GM23338 (cell line): ENCODE data around the gene KLF7. TPM values are rescaled to one million over a fixed set of nuclear protein-coding genes. Genes with fewer than 3 reads are reported as not detected.

Experiments
- ATAC-seq: fragments of 200-7000 bp; cut with Tn5 transposase; 3 replicates; pipeline ENCODE4 v1.9.1; 2020
- DNase-seq: peaks from one replicate; pipeline ENCODE4 v3.0.0-alpha.2; 2015; ENCODE audit warnings: low spot score
- H2AFZ ChIP-seq: fragments of 200-600 bp; sonication (generic); 2 replicates; pipeline ENCODE4 v1.8.0; 2016; ENCODE audit warnings: antibody characterized with exemption, mild to moderate bottlenecking, moderate library complexity
- H3F3A ChIP-seq: fragments of 200-600 bp; sonication (generic); replicated peaks from 2 replicates; pipeline ENCODE4 v1.8.0; 2017; ENCODE audit warnings: antibody characterized with exemption, mixed run types, low read depth
- H3K27ac ChIP-seq: fragments of 200-600 bp; sonication (generic); 2 replicates; pipeline ENCODE4 v1.6.1; 2016; ENCODE audit warnings: low read depth
- H3K27me3 ChIP-seq: fragments of 200-600 bp; sonication (generic); 2 replicates; pipeline ENCODE4 v1.8.0; 2016; ENCODE audit warnings: mild to moderate bottlenecking, mixed run types, moderate library complexity; ENCODE audit not compliant: insufficient read depth
- H3K36me3 ChIP-seq: fragments of 200-600 bp; sonication (generic); 2 replicates; pipeline ENCODE4 v1.8.0; 2016; ENCODE audit warnings: mild to moderate bottlenecking; ENCODE audit not compliant: insufficient read depth
- H3K4me1 ChIP-seq: fragments of 200-600 bp; sonication (generic); 2 replicates; pipeline ENCODE4 v1.8.0; 2016; ENCODE audit warnings: mild to moderate bottlenecking, moderate library complexity; ENCODE audit not compliant: insufficient read depth
- H3K4me2 ChIP-seq: fragments of 200-600 bp; sonication (generic); 2 replicates; pipeline ENCODE4 v1.7.1; 2017; ENCODE audit warnings: mixed run types
- H3K4me3 ChIP-seq: fragments of 200-600 bp; sonication (generic); 2 replicates; pipeline ENCODE4 v1.6.1; 2016; ENCODE audit warnings: mixed run types
- H3K79me2 ChIP-seq: fragments of 200-600 bp; sonication (generic); replicated peaks from 2 replicates; pipeline ENCODE4 v1.8.0; 2017; ENCODE audit warnings: mild to moderate bottlenecking; ENCODE audit not compliant: insufficient read depth
- H3K9me2 ChIP-seq: fragments of 200-600 bp; sonication (generic); 2 replicates; pipeline ENCODE4 v1.8.0; 2017; ENCODE audit not compliant: insufficient read depth
- H4K20me1 ChIP-seq: fragments of 200-600 bp; sonication (generic); replicated peaks from 2 replicates; pipeline ENCODE4 v1.8.0; 2017; ENCODE audit warnings: mild to moderate bottlenecking; ENCODE audit not compliant: insufficient read depth
- H3K27ac Mint-ChIP-seq: 2 replicates; pipeline ENCODE4 v1.8.0; 2020; ENCODE audit warnings: inconsistent platforms, mild to moderate bottlenecking, moderate library complexity, mixed read lengths
- H3K27me3 Mint-ChIP-seq: 3 replicates; pipeline ENCODE4 v1.8.0; 2022; ENCODE audit warnings: low read depth, mild to moderate bottlenecking, moderate library complexity, mixed read lengths, inconsistent platforms; ENCODE audit not compliant: insufficient read depth, poor library complexity
- H3K36me3 Mint-ChIP-seq: 3 replicates; pipeline ENCODE4 v1.8.0; 2021; ENCODE audit warnings: low read depth, mild to moderate bottlenecking, inconsistent platforms, moderate library complexity, mixed read lengths
- H3K4me1 Mint-ChIP-seq: 3 replicates; pipeline ENCODE4 v1.8.0; 2020; ENCODE audit warnings: mild to moderate bottlenecking, inconsistent platforms, mixed read lengths
- H3K4me3 Mint-ChIP-seq: 3 replicates; pipeline ENCODE4 v1.8.0; 2021; ENCODE audit warnings: moderate library complexity, mild to moderate bottlenecking, inconsistent platforms, mixed read lengths
- H3K9me3 Mint-ChIP-seq: 3 replicates; pipeline ENCODE4 v1.8.0; 2020; ENCODE audit warnings: moderate library complexity, mild to moderate bottlenecking, inconsistent platforms, mixed read lengths
- CREB1 ChIP-seq: fragments of 250-450 bp; sonication (Bioruptor Pico); IDR thresholded peaks from 2 replicates; pipeline ENCODE4 v1.5.0; 2020; ENCODE audit warnings: low read depth, mild to moderate bottlenecking, moderate library complexity
- EZH2 ChIP-seq: fragments of 200-600 bp; sonication (generic); IDR thresholded peaks from one replicate; pipeline ENCODE4 v1.8.0; 2017; ENCODE audit warnings: antibody characterized with exemption, mild to moderate bottlenecking, low read depth; ENCODE audit not compliant: unreplicated experiment
- EZH2phosphoT487 ChIP-seq: fragments of 200-600 bp; sonication (generic); IDR thresholded peaks from one replicate; pipeline ENCODE4 v1.8.1; 2018; ENCODE audit warnings: antibody characterized with exemption; ENCODE audit not compliant: unreplicated experiment
- JUNB ChIP-seq: IDR thresholded peaks from one replicate; pipeline ENCODE4 v1.6.1; 2016; ENCODE audit warnings: antibody characterized with exemption; ENCODE audit not compliant: unreplicated experiment
- NANOG ChIP-seq: IDR thresholded peaks from 2 replicates; pipeline ENCODE4 v1.6.1; 2016; ENCODE audit warnings: antibody characterized with exemption, borderline replicate concordance
- POLR2AphosphoS5 ChIP-seq: IDR thresholded peaks from 2 replicates; pipeline ENCODE4 v1.6.1; 2016; ENCODE audit warnings: antibody characterized with exemption, low read depth
- STAT1 ChIP-seq: IDR thresholded peaks from one replicate; pipeline ENCODE4 v1.6.1; 2016; ENCODE audit warnings: antibody characterized with exemption; ENCODE audit not compliant: unreplicated experiment
- ZNF114 ChIP-seq: fragments of 250-450 bp; sonication (Bioruptor Pico); IDR thresholded peaks from 2 replicates; pipeline ENCODE4 v1.5.0; 2020; ENCODE audit warnings: mild to moderate bottlenecking, moderate library complexity
- ZNF331 ChIP-seq: fragments of 250-450 bp; sonication (Bioruptor Pico); IDR thresholded peaks from 2 replicates; pipeline ENCODE4 v1.5.0; 2020; ENCODE audit warnings: low read depth, mild to moderate bottlenecking, moderate library complexity
- polyA plus RNA-seq: library from polyadenylated mRNA; unstranded; fragments of >200 nt; fragmentation: Nextera tagmentation; extraction: Ambion mirVana; gene quantifications from 2 replicates; pipeline ENCODE4 v1.2.1, GENCODE V29; 2016
- total RNA-seq: library from RNA; depleted of rRNA; stranded (reverse); fragments of >200 nt; shearing (Covaris generic); gene quantifications from 2 replicates; pipeline ENCODE4 v1.2.3, GENCODE V29; 2014
- TF ChIP-seq, protein P1 (sequence below), 2 experiments: fragments of 200-600 bp in 1 of 2; sonication (generic) in 1 of 2; conservative IDR thresholded peaks; 2 replicates each; pipeline versions ENCODE4 v1.5.1 to v1.6.1; 2016 to 2017; ENCODE audit warnings: antibody characterized with exemption in 2 of 2, low read depth in 2 of 2, mild to moderate bottlenecking in 2 of 2, moderate library complexity in 1 of 2
- TF ChIP-seq, protein P2 (sequence below): IDR thresholded peaks from 2 replicates; pipeline ENCODE4 v1.6.1; 2016; ENCODE audit warnings: antibody characterized with exemption
- TF ChIP-seq, protein P3 (sequence below): fragments of 250-450 bp; sonication (Bioruptor Pico); IDR thresholded peaks from 2 replicates; pipeline ENCODE4 v1.5.0; 2020; ENCODE audit warnings: mild to moderate bottlenecking, moderate library complexity
- TF ChIP-seq, protein P4 (sequence below): IDR thresholded peaks from one replicate; pipeline ENCODE4 v1.6.1; 2018; ENCODE audit warnings: antibody characterized with exemption; ENCODE audit not compliant: unreplicated experiment

The KLF7 gene
- total and polyA plus RNA-seq, 2 experiments from 2014 or later, result 5.7 to 15.4 TPM

DNA sequence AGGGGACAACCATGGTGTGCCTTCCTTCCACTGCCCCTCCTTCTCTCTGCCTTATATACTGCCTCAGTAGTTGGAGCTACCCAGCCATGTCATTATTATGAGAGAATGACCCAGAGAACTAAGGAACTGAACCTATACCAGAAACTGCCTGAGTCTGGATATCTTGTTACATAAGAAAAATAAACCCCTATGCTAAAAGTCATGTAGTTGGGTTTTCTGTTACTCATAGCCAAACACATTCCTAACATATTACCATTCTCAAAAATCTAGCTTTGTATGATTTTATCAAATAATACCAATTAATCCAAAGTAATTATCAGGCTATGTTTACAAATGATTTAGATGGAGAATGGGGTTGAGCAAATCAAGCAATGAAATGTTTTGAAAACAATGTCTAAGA, 15.0 kb upstream of the KLF7 start:
- H2AFZ ChIP-seq, result no peak overlapping the region
- Mint-ChIP-seq H3K4me1 (no peaks in the 10 kb centered on the region), H3K27me3 (no peaks in the 10 kb centered on the region), H3K27ac (no peak overlapping the region), H3K9me3 (no peaks in the 10 kb centered on the region), H3K4me3 (no peak overlapping the region), H3K36me3 (no peaks in the 10 kb centered on the region)
- no peaks in the 10 kb centered on the region for H3K79me2 ChIP-seq
- no peaks in the 10 kb centered on the region for H3K27me3 ChIP-seq
- no peaks in the 10 kb centered on the region for H3K36me3 ChIP-seq
- no peak overlapping the region for H3K27ac ChIP-seq
- H3F3A ChIP-seq, result no peaks in the 10 kb centered on the region
- DNase-seq (no peak), ATAC-seq (no peak)
- no peak overlapping the region for H3K4me3 ChIP-seq
- H4K20me1 ChIP-seq, result no peaks in the 10 kb centered on the region
- TF ChIP-seq, protein P1, sequence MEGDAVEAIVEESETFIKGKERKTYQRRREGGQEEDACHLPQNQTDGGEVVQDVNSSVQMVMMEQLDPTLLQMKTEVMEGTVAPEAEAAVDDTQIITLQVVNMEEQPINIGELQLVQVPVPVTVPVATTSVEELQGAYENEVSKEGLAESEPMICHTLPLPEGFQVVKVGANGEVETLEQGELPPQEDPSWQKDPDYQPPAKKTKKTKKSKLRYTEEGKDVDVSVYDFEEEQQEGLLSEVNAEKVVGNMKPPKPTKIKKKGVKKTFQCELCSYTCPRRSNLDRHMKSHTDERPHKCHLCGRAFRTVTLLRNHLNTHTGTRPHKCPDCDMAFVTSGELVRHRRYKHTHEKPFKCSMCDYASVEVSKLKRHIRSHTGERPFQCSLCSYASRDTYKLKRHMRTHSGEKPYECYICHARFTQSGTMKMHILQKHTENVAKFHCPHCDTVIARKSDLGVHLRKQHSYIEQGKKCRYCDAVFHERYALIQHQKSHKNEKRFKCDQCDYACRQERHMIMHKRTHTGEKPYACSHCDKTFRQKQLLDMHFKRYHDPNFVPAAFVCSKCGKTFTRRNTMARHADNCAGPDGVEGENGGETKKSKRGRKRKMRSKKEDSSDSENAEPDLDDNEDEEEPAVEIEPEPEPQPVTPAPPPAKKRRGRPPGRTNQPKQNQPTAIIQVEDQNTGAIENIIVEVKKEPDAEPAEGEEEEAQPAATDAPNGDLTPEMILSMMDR (conservative IDR thresholded peaks at IDR 0.05; ENCODE audit: low read depth in 2 of 2), result no peak
- TF ChIP-seq, protein P2, sequence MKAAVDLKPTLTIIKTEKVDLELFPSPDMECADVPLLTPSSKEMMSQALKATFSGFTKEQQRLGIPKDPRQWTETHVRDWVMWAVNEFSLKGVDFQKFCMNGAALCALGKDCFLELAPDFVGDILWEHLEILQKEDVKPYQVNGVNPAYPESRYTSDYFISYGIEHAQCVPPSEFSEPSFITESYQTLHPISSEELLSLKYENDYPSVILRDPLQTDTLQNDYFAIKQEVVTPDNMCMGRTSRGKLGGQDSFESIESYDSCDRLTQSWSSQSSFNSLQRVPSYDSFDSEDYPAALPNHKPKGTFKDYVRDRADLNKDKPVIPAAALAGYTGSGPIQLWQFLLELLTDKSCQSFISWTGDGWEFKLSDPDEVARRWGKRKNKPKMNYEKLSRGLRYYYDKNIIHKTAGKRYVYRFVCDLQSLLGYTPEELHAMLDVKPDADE, result no peak
- TF ChIP-seq STAT1 (no peak), CREB1 (no peak), EZH2 (no peak), ZNF331 (CRISPR knock-in tag) (no peak), ZNF114 (no peak), POLR2AphosphoS5 (no peak), JUNB (no peak), EZH2phosphoT487 (no peak), NANOG (no peak)
- TF ChIP-seq, protein P3, sequence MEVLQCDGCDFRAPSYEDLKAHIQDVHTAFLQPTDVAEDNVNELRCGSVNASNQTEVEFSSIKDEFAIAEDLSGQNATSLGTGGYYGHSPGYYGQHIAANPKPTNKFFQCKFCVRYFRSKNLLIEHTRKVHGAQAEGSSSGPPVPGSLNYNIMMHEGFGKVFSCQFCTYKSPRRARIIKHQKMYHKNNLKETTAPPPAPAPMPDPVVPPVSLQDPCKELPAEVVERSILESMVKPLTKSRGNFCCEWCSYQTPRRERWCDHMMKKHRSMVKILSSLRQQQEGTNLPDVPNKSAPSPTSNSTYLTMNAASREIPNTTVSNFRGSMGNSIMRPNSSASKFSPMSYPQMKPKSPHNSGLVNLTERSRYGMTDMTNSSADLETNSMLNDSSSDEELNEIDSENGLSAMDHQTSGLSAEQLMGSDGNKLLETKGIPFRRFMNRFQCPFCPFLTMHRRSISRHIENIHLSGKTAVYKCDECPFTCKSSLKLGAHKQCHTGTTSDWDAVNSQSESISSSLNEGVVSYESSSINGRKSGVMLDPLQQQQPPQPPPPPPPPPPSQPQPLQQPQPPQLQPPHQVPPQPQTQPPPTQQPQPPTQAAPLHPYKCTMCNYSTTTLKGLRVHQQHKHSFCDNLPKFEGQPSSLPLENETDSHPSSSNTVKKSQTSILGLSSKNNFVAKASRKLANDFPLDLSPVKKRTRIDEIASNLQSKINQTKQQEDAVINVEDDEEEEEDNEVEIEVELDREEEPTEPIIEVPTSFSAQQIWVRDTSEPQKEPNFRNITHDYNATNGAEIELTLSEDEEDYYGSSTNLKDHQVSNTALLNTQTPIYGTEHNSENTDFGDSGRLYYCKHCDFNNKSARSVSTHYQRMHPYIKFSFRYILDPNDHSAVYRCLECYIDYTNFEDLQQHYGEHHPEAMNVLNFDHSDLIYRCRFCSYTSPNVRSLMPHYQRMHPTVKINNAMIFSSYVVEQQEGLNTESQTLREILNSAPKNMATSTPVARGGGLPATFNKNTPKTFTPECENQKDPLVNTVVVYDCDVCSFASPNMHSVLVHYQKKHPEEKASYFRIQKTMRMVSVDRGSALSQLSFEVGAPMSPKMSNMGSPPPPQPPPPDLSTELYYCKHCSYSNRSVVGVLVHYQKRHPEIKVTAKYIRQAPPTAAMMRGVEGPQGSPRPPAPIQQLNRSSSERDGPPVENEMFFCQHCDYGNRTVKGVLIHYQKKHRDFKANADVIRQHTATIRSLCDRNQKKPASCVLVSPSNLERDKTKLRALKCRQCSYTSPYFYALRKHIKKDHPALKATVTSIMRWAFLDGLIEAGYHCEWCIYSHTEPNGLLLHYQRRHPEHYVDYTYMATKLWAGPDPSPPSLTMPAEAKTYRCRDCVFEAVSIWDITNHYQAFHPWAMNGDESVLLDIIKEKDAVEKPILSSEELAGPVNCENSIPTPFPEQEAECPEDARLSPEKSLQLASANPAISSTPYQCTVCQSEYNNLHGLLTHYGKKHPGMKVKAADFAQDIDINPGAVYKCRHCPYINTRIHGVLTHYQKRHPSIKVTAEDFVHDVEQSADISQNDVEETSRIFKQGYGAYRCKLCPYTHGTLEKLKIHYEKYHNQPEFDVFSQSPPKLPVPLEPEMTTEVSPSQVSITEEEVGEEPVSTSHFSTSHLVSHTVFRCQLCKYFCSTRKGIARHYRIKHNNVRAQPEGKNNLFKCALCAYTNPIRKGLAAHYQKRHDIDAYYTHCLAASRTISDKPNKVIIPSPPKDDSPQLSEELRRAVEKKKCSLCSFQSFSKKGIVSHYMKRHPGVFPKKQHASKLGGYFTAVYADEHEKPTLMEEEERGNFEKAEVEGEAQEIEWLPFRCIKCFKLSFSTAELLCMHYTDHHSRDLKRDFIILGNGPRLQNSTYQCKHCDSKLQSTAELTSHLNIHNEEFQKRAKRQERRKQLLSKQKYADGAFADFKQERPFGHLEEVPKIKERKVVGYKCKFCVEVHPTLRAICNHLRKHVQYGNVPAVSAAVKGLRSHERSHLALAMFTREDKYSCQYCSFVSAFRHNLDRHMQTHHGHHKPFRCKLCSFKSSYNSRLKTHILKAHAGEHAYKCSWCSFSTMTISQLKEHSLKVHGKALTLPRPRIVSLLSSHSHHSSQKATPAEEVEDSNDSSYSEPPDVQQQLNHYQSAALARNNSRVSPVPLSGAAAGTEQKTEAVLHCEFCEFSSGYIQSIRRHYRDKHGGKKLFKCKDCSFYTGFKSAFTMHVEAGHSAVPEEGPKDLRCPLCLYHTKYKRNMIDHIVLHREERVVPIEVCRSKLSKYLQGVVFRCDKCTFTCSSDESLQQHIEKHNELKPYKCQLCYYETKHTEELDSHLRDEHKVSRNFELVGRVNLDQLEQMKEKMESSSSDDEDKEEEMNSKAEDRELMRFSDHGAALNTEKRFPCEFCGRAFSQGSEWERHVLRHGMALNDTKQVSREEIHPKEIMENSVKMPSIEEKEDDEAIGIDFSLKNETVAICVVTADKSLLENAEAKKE (CRISPR knock-in tag), result no peak
- TF ChIP-seq, protein P4, sequence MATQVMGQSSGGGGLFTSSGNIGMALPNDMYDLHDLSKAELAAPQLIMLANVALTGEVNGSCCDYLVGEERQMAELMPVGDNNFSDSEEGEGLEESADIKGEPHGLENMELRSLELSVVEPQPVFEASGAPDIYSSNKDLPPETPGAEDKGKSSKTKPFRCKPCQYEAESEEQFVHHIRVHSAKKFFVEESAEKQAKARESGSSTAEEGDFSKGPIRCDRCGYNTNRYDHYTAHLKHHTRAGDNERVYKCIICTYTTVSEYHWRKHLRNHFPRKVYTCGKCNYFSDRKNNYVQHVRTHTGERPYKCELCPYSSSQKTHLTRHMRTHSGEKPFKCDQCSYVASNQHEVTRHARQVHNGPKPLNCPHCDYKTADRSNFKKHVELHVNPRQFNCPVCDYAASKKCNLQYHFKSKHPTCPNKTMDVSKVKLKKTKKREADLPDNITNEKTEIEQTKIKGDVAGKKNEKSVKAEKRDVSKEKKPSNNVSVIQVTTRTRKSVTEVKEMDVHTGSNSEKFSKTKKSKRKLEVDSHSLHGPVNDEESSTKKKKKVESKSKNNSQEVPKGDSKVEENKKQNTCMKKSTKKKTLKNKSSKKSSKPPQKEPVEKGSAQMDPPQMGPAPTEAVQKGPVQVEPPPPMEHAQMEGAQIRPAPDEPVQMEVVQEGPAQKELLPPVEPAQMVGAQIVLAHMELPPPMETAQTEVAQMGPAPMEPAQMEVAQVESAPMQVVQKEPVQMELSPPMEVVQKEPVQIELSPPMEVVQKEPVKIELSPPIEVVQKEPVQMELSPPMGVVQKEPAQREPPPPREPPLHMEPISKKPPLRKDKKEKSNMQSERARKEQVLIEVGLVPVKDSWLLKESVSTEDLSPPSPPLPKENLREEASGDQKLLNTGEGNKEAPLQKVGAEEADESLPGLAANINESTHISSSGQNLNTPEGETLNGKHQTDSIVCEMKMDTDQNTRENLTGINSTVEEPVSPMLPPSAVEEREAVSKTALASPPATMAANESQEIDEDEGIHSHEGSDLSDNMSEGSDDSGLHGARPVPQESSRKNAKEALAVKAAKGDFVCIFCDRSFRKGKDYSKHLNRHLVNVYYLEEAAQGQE, result no peak
- no peaks in the 10 kb centered on the region for H3K4me1 ChIP-seq
- no peaks in the 10 kb centered on the region for H3K9me2 ChIP-seq
- no peak overlapping the region for H3K4me2 ChIP-seq
